Measurements from ENCODE around the gene PAX8.
"Not testable (repeated sequence)": the region's sequence is repeated elsewhere in the genome, so short reads cannot be mapped to it uniquely, and the experiment has no call there.

GRCh38 chr2:113288117-113288673, 9.5 kb upstream of the PAX8 start:
- not testable (repeated sequence) for TF ChIP-seq EZH2phosphoT487 (IDR thresholded peaks at IDR 0.05; ENCODE audit: insufficient read depth, low read depth); EZH2 (IDR thresholded peaks at IDR 0.05; ENCODE audit: insufficient read depth, poor library complexity, severe bottlenecking)

Measured in GM23248 (cell line).